Lower leg skin (tissue), 3 donors: Measurements from ENCODE around the gene ACTG1.

Source experiments
- CTCF ChIP-seq, 3 donors: fragments of 450-650 bp; IDR thresholded peaks; one replicate each; pipeline ENCODE4 v1.5.1; 2016; ENCODE audit warnings: antibody characterized with exemption in 3 of 3, mild to moderate bottlenecking in 3 of 3, moderate library complexity in 2 of 3
- POLR2A ChIP-seq, 2 donors: fragments of 450-650 bp; IDR thresholded peaks; one replicate each; pipeline ENCODE4 v1.6.1; 2016 to 2017; ENCODE audit warnings: antibody characterized with exemption in 2 of 2, mild to moderate bottlenecking in 1 of 2, moderate library complexity in 1 of 2

GRCh38 chr17:81484195-81484979 lies 28.2 kb downstream of the ACTG1 start:
- TF ChIP-seq POLR2A (IDR thresholded peaks at IDR 0.05) (no peak), CTCF (IDR thresholded peaks at IDR 0.05) (peak in 2 of 3 donors; percentile 70 to 86)
